ENCODE measurements around the gene ATM.

ATM gene

GRCh38 chr11:108289699-108290098 lies 66.8 kb downstream of the ATM start:
- Histone ChIP-seq H4K91ac (ENCODE audit: low read length) (no peak overlapping the region), H3K9ac (ENCODE audit: low read length) (no peak overlapping the region), H3K18ac (ENCODE audit: low read depth in 1 of 2, low read length in 2 of 2) (no peak overlapping the region), H2AK5ac (ENCODE audit: low read length, severe bottlenecking) (no peak overlapping the region), H3K4me1 (ENCODE audit: control insufficient read depth, insufficient read depth, low read depth, low read length) (peaks cover 2% of the 10 kb centered on the region), H3K4me3 (ENCODE audit: insufficient read depth in 1 of 2, low read depth in 1 of 2, low read length in 2 of 2) (no peak overlapping the region), H3K79me1 (replicated peaks; ENCODE audit: low read length, poor library complexity, severe bottlenecking) (peaks cover 6% of the 10 kb centered on the region), H2BK15ac (ENCODE audit: low read depth, poor library complexity, severe bottlenecking) (no peak overlapping the region), H2BK5ac (ENCODE audit: low read depth, low read length, poor library complexity, severe bottlenecking) (no peak overlapping the region), H3K27me3 (ENCODE audit: control insufficient read depth in 1 of 2, insufficient read depth in 1 of 2, low read length in 2 of 2) (no peaks in the 10 kb centered on the region), H3K9me3 (ENCODE audit: control insufficient read depth, low read length) (no peaks in the 10 kb centered on the region), H3K23ac (ENCODE audit: low read length in 2 of 2) (no peak overlapping the region), H2BK120ac (ENCODE audit: low read depth, low read length) (no peak overlapping the region), H3K4ac (ENCODE audit: low read depth in 1 of 2, low read length in 2 of 2) (no peak overlapping the region), H2BK12ac (ENCODE audit: low read length in 2 of 2) (no peak overlapping the region), H3K36me3 (ENCODE audit: control insufficient read depth in 1 of 2, insufficient read depth in 2 of 2, low read depth in 1 of 2, low read length in 2 of 2) (peaks cover 6 to 94% of the 10 kb centered on the region in 2 experiments), H3K4me2 (ENCODE audit: low read length, poor library complexity, severe bottlenecking) (no peak overlapping the region), H3K27ac (ENCODE audit: low read length, poor library complexity, severe bottlenecking) (no peak overlapping the region), H4K8ac (ENCODE audit: low read length) (no peak overlapping the region), H3K14ac (ENCODE audit: low read length in 2 of 2) (no peak overlapping the region), H2AFZ (ENCODE audit: low read depth, low read length) (no peak overlapping the region)
- 93% methylated on average over 2 of the region's 6 CpGs for WGBS
- DNase-seq, result no peak

GRCh38 chr11:108293229-108293628 lies 70.4 kb downstream of the ATM start:
- Histone ChIP-seq H2BK15ac (ENCODE audit: low read depth, poor library complexity, severe bottlenecking) (no peak overlapping the region), H4K91ac (ENCODE audit: low read length) (no peak overlapping the region), H2AK5ac (ENCODE audit: low read length, severe bottlenecking) (no peak overlapping the region), H3K4ac (ENCODE audit: low read depth in 1 of 2, low read length in 2 of 2) (no peak overlapping the region), H3K18ac (ENCODE audit: low read depth in 1 of 2, low read length in 2 of 2) (no peak overlapping the region), H3K79me1 (replicated peaks; ENCODE audit: low read length, poor library complexity, severe bottlenecking) (peaks cover 3% of the 10 kb centered on the region), H2AFZ (ENCODE audit: low read depth, low read length) (no peak overlapping the region), H3K23ac (ENCODE audit: low read length in 2 of 2) (no peak overlapping the region), H2BK120ac (ENCODE audit: low read depth, low read length) (no peak overlapping the region), H3K4me1 (ENCODE audit: control insufficient read depth, insufficient read depth, low read depth, low read length) (peaks cover 2% of the 10 kb centered on the region), H3K14ac (ENCODE audit: low read length in 2 of 2) (no peak overlapping the region), H3K27me3 (ENCODE audit: control insufficient read depth in 1 of 2, insufficient read depth in 1 of 2, low read length in 2 of 2) (no peaks in the 10 kb centered on the region), H3K27ac (ENCODE audit: low read length, poor library complexity, severe bottlenecking) (no peak overlapping the region), H3K4me2 (ENCODE audit: low read length, poor library complexity, severe bottlenecking) (no peak overlapping the region), H2BK5ac (ENCODE audit: low read depth, low read length, poor library complexity, severe bottlenecking) (no peak overlapping the region), H3K9ac (ENCODE audit: low read length) (no peak overlapping the region), H3K4me3 (ENCODE audit: insufficient read depth in 1 of 2, low read depth in 1 of 2, low read length in 2 of 2) (no peak overlapping the region), H3K9me3 (ENCODE audit: control insufficient read depth, low read length) (no peaks in the 10 kb centered on the region), H2BK12ac (ENCODE audit: low read length in 2 of 2) (no peak overlapping the region), H4K8ac (ENCODE audit: low read length) (no peak overlapping the region), H3K36me3 (ENCODE audit: control insufficient read depth in 1 of 2, insufficient read depth in 2 of 2, low read depth in 1 of 2, low read length in 2 of 2) (peaks cover 3 to 95% of the 10 kb centered on the region in 2 experiments)
- DNase-seq, result no peak
- 100% methylated on average over 1 of the region's 3 CpGs for WGBS

GRCh38 chr11:108302121-108302785 lies 79.4 kb downstream of the ATM start:
- Histone ChIP-seq H3K4ac (ENCODE audit: low read depth in 1 of 2, low read length in 2 of 2) (no peak overlapping the region), H2AFZ (ENCODE audit: low read depth, low read length) (no peak overlapping the region), H2BK12ac (ENCODE audit: low read length in 2 of 2) (no peak overlapping the region), H3K14ac (ENCODE audit: low read length in 2 of 2) (no peak overlapping the region), H4K91ac (ENCODE audit: low read length) (no peak overlapping the region), H3K23ac (ENCODE audit: low read length in 2 of 2) (no peak overlapping the region), H2BK15ac (ENCODE audit: low read depth, poor library complexity, severe bottlenecking) (no peak overlapping the region), H3K27ac (ENCODE audit: low read length, poor library complexity, severe bottlenecking) (no peak overlapping the region), H3K36me3 (ENCODE audit: control insufficient read depth in 1 of 2, insufficient read depth in 2 of 2, low read depth in 1 of 2, low read length in 2 of 2) (peaks cover 9 to 95% of the 10 kb centered on the region in 2 experiments), H3K9ac (ENCODE audit: low read length) (no peak overlapping the region), H3K18ac (ENCODE audit: low read depth in 1 of 2, low read length in 2 of 2) (no peak overlapping the region), H3K4me3 (ENCODE audit: insufficient read depth in 1 of 2, low read depth in 1 of 2, low read length in 2 of 2) (no peak overlapping the region), H3K9me3 (ENCODE audit: control insufficient read depth, low read length) (no peaks in the 10 kb centered on the region), H2AK5ac (ENCODE audit: low read length, severe bottlenecking) (no peak overlapping the region), H3K4me2 (ENCODE audit: low read length, poor library complexity, severe bottlenecking) (no peak overlapping the region), H2BK5ac (ENCODE audit: low read depth, low read length, poor library complexity, severe bottlenecking) (no peak overlapping the region), H3K27me3 (ENCODE audit: control insufficient read depth in 1 of 2, insufficient read depth in 1 of 2, low read length in 2 of 2) (no peaks in the 10 kb centered on the region), H3K79me1 (replicated peaks; ENCODE audit: low read length, poor library complexity, severe bottlenecking) (no peaks in the 10 kb centered on the region), H3K4me1 (ENCODE audit: control insufficient read depth, insufficient read depth, low read depth, low read length) (no peaks in the 10 kb centered on the region), H2BK120ac (ENCODE audit: low read depth, low read length) (no peak overlapping the region), H4K8ac (ENCODE audit: low read length) (no peak overlapping the region)
- DNase-seq, result peak; percentile 48
- WGBS, result 100% methylated on average over 1 of the region's 1 CpG

- Histone ChIP-seq H3K14ac (ENCODE audit: low read length in 2 of 2) (no peak overlapping the region), H3K4me3 (ENCODE audit: insufficient read depth in 1 of 2, low read depth in 1 of 2, low read length in 2 of 2) (no peak overlapping the region), H3K4me2 (ENCODE audit: low read length, poor library complexity, severe bottlenecking) (no peak overlapping the region), H3K27ac (ENCODE audit: low read length, poor library complexity, severe bottlenecking) (no peak overlapping the region), H3K23ac (ENCODE audit: low read length in 2 of 2) (no peak overlapping the region), H2BK15ac (ENCODE audit: low read depth, poor library complexity, severe bottlenecking) (no peak overlapping the region), H2AFZ (ENCODE audit: low read depth, low read length) (no peak overlapping the region), H2BK5ac (ENCODE audit: low read depth, low read length, poor library complexity, severe bottlenecking) (no peak overlapping the region), H3K9ac (ENCODE audit: low read length) (no peak overlapping the region), H3K4ac (ENCODE audit: low read depth in 1 of 2, low read length in 2 of 2) (no peak overlapping the region), H3K36me3 (ENCODE audit: control insufficient read depth in 1 of 2, insufficient read depth in 2 of 2, low read depth in 1 of 2, low read length in 2 of 2) (peaks cover 11 to 98% of the 10 kb centered on the region in 2 experiments), H2BK12ac (ENCODE audit: low read length in 2 of 2) (no peak overlapping the region), H2BK120ac (ENCODE audit: low read depth, low read length) (no peak overlapping the region), H3K18ac (ENCODE audit: low read depth in 1 of 2, low read length in 2 of 2) (no peak overlapping the region), H3K79me1 (replicated peaks; ENCODE audit: low read length, poor library complexity, severe bottlenecking) (peaks cover 4% of the 10 kb centered on the region), H3K27me3 (ENCODE audit: control insufficient read depth in 1 of 2, insufficient read depth in 1 of 2, low read length in 2 of 2) (no peaks in the 10 kb centered on the region), H4K8ac (ENCODE audit: low read length) (no peak overlapping the region), H4K91ac (ENCODE audit: low read length) (no peak overlapping the region), H2AK5ac (ENCODE audit: low read length, severe bottlenecking) (no peak overlapping the region), H3K9me3 (ENCODE audit: control insufficient read depth, low read length) (no peaks in the 10 kb centered on the region), H3K4me1 (ENCODE audit: control insufficient read depth, insufficient read depth, low read depth, low read length) (no peaks in the 10 kb centered on the region)
- 97% methylated on average over 3 of the region's 3 CpGs for WGBS
- no peak for DNase-seq
Measured at GRCh38 chr11:108307751-108308150, 84.9 kb downstream of the ATM start.
